Measurements from ENCODE around the gene ULK4. TPM values are rescaled to one million over a fixed set of nuclear protein-coding genes. Genes with fewer than 3 reads are reported as not detected.

ULK4 gene
- polyA plus RNA-seq, 1 of the 3 experiments (the other 2 are of a cell fraction), result 6.2 TPM

- CTCF ChIA-PET, result interaction anchor here (0.6 to 1.2 kb wide), 2 partner anchors 32 to 127 kb away, joined by 3 to 4 read pairs; no protein-coding TSS in a partner anchor
These were observed 10.9 kb upstream of the ULK4 start for GRCh38 chr3:41972802-41973201.

GRCh38 chr3:41966206-41966605, 4.3 kb upstream of the ULK4 start:
- no peaks in the 10 kb centered on the region for H3K9me2 ChIP-seq
- H3K4me1 ChIP-seq (ENCODE audit: control insufficient read depth in 1 of 2, insufficient read depth in 2 of 2, low read depth in 1 of 2, low read length in 1 of 2), result peaks cover 0 to 4% of the 10 kb centered on the region in 2 experiments; a peak in 1 of 4 replicates
- TF ChIP-seq RAD21 (IDR thresholded peaks at IDR 0.05; ENCODE audit: low read length) (no peak), TCF12 (IDR thresholded peaks at IDR 0.05) (no peak), PBX3 (IDR thresholded peaks at IDR 0.05) (no peak), EP300 (IDR thresholded peaks at IDR 0.05; ENCODE audit: borderline replicate concordance in 1 of 2, low read depth in 1 of 2, low read length in 1 of 2) (no peak), EZH2phosphoT487 (IDR thresholded peaks at IDR 0.05; ENCODE audit: borderline replicate concordance, low read depth) (no peak), MAX (IDR thresholded peaks at IDR 0.05; ENCODE audit: low read depth) (no peak), JUND (IDR thresholded peaks at IDR 0.05) (no peak), GABPA (IDR thresholded peaks at IDR 0.05; ENCODE audit: low read depth) (no peak), RFX5 (IDR thresholded peaks at IDR 0.05; ENCODE audit: low read length) (no peak), ZBTB33 (IDR thresholded peaks at IDR 0.05; ENCODE audit: borderline replicate concordance, low read depth) (no peak), CHD2 (IDR thresholded peaks at IDR 0.05; ENCODE audit: low read length, partially characterized antibody) (no peak)
- H2AFZ ChIP-seq (ENCODE audit: low read depth), result no peak overlapping the region
- no peak overlapping the region for H3K27ac ChIP-seq (ENCODE audit: low read depth in 2 of 2, low read length in 1 of 2)
- H3K4me2 ChIP-seq, result no peak overlapping the region
- WGBS (ENCODE audit: low lambda C conversion rate), result 74% methylated on average over 6 of the region's 6 CpGs
- H3K79me2 ChIP-seq (ENCODE audit: insufficient read depth), result no peaks in the 10 kb centered on the region
- no peaks in the 10 kb centered on the region for H4K20me1 ChIP-seq (ENCODE audit: insufficient read depth)
- H3K27me3 ChIP-seq (ENCODE audit: insufficient read depth), result no peaks in the 10 kb centered on the region
- H3K4me3 ChIP-seq (ENCODE audit: low read depth in 2 of 2, low read length in 1 of 2), result no peak overlapping the region
- peaks cover 3% of the 10 kb centered on the region for H3F3A ChIP-seq (replicated peaks; ENCODE audit: insufficient read depth)
- DNase-seq, result no peak
- H3K9me3 ChIP-seq, result no peaks in the 10 kb centered on the region
- no peaks in the 10 kb centered on the region for H3K36me3 ChIP-seq (replicated peaks in 1 of 2; ENCODE audit: control insufficient read depth in 1 of 2, insufficient read depth in 2 of 2, low read length in 1 of 2)
- H3K9ac ChIP-seq, result no peak overlapping the region
- POLR2A ChIA-PET, result no interaction called here
- CTCF ChIA-PET, result no interaction called here

More at GRCh38 chr3:41972802-41973201, 10.9 kb upstream of the ULK4 start:
- Histone ChIP-seq H3K9me3 (no peaks in the 10 kb centered on the region), H3F3A (replicated peaks; ENCODE audit: insufficient read depth) (no peaks in the 10 kb centered on the region), H2AFZ (ENCODE audit: low read depth) (no peak overlapping the region), H3K27me3 (ENCODE audit: insufficient read depth) (no peaks in the 10 kb centered on the region), H3K4me2 (no peak overlapping the region), H3K4me1 (ENCODE audit: control insufficient read depth in 1 of 2, insufficient read depth in 2 of 2, low read depth in 1 of 2, low read length in 1 of 2) (no peaks in the 10 kb centered on the region), H3K79me2 (ENCODE audit: insufficient read depth) (no peaks in the 10 kb centered on the region), H3K9me2 (no peaks in the 10 kb centered on the region), H3K36me3 (replicated peaks in 1 of 2; ENCODE audit: control insufficient read depth in 1 of 2, insufficient read depth in 2 of 2, low read length in 1 of 2) (no peaks in the 10 kb centered on the region), H3K27ac (ENCODE audit: low read depth in 2 of 2, low read length in 1 of 2) (no peak overlapping the region), H3K9ac (no peak overlapping the region), H4K20me1 (ENCODE audit: insufficient read depth) (no peaks in the 10 kb centered on the region), H3K4me3 (ENCODE audit: low read depth in 2 of 2, low read length in 1 of 2) (no peak overlapping the region)
- TF ChIP-seq MEF2A (IDR thresholded peaks at IDR 0.05; ENCODE audit: borderline replicate concordance, low read depth) (no peak), EP300 (IDR thresholded peaks at IDR 0.05; ENCODE audit: borderline replicate concordance in 1 of 2, low read depth in 1 of 2, low read length in 1 of 2) (no peak), SIN3A (IDR thresholded peaks at IDR 0.05; ENCODE audit: borderline replicate concordance, low read depth, low read length) (no peak), YY1 (IDR thresholded peaks at IDR 0.05; ENCODE audit: low read depth) (no peak), MAX (IDR thresholded peaks at IDR 0.05; ENCODE audit: low read depth) (no peak), FOXM1 (IDR thresholded peaks at IDR 0.05; ENCODE audit: low read depth) (no peak)
- DNase-seq, result no peak
- POLR2A ChIA-PET, result no interaction called here
- 60% methylated on average over 5 of the region's 5 CpGs for WGBS (ENCODE audit: low lambda C conversion rate)
